Measurements from ENCODE around the gene AMBRA1. TPM values are rescaled to one million over a fixed set of nuclear protein-coding genes. Genes with fewer than 3 reads are reported as not detected.

Gene AMBRA1
- total RNA-seq, 4 donors from 2014 or later, result 20.0 to 28.9 (median 26.0) TPM

DNA sequence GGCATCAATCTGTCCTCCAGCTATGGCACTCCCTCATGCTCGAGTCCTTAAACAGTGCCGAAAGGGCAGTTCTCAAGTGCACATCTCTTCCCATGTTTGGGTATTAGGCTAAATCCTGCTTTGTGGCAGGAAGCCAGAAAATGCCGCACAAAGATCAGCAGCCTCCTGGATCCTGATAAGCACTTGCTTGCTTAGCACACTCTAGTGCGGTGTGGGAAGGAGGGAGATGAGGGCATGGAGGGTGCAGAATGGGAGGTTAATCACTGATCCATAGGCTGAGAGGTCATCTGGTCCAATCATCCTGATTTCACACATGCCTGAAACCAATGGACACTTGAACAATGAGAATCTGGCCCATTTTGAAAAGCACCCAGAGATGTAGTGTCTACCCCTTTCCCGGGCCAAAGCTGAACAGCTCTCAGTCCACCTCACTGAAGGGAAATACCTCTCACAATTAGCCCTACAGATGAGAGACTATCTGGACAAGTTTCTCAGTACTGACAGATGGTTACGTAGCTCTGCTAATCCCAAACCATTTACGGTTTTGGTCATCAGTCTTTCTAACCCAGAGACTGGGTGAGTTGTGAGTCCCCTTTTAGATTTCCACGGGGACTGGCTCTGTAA is 172.5 kb downstream of the AMBRA1 start:
- WGBS, result 90% methylated on average over 8 of the region's 8 CpGs
- Histone ChIP-seq H3K27ac (replicated peaks in 1 of 4) (no peak overlapping the region), H3K27me3 (no peaks in the 10 kb centered on the region)

GRCh38 chr11:46420513-46420912 is 173.3 kb downstream of the AMBRA1 start:
- H3K27ac ChIP-seq (replicated peaks in 1 of 4), result no peak overlapping the region

More for the DNA sequence above, 172.5 kb downstream of the AMBRA1 start:
- intact Hi-C loops (cut with DNase I), result no loop called here
- H3K4me1 ChIP-seq, result no peaks in the 10 kb centered on the region
- H3K4me3 ChIP-seq, result no peak overlapping the region
- TF ChIP-seq POLR2AphosphoS5 (IDR thresholded peaks at IDR 0.05), result no peak
- TF ChIP-seq, protein P1, sequence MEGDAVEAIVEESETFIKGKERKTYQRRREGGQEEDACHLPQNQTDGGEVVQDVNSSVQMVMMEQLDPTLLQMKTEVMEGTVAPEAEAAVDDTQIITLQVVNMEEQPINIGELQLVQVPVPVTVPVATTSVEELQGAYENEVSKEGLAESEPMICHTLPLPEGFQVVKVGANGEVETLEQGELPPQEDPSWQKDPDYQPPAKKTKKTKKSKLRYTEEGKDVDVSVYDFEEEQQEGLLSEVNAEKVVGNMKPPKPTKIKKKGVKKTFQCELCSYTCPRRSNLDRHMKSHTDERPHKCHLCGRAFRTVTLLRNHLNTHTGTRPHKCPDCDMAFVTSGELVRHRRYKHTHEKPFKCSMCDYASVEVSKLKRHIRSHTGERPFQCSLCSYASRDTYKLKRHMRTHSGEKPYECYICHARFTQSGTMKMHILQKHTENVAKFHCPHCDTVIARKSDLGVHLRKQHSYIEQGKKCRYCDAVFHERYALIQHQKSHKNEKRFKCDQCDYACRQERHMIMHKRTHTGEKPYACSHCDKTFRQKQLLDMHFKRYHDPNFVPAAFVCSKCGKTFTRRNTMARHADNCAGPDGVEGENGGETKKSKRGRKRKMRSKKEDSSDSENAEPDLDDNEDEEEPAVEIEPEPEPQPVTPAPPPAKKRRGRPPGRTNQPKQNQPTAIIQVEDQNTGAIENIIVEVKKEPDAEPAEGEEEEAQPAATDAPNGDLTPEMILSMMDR (IDR thresholded peaks at IDR 0.05), result no peak
- no peak for TF ChIP-seq POLR2A (IDR thresholded peaks at IDR 0.05; ENCODE audit: low read depth)
- TF ChIP-seq EP300 (IDR thresholded peaks at IDR 0.05), result no peak
- H3K9me3 ChIP-seq, result no peaks in the 10 kb centered on the region
- peaks cover 16 to 59% (median 40%) of the 10 kb centered on the region in 4 donors for H3K36me3 ChIP-seq
- DNase-seq (ENCODE audit: extremely low spot score), result no peak

GRCh38 chr11:46418751-46419150 is 175.1 kb downstream of the AMBRA1 start:
- intact Hi-C loops (cut with DNase I), result no loop called here
- DNase-seq (ENCODE audit: extremely low spot score), result no peak
- no peaks in the 10 kb centered on the region for H3K9me3 ChIP-seq
- H3K36me3 ChIP-seq, result peaks cover 27 to 73% (median 60%) of the 10 kb centered on the region in 4 donors
- no peak overlapping the region for H3K27ac ChIP-seq (replicated peaks in 1 of 4)
- H3K4me3 ChIP-seq, result no peak overlapping the region
- TF ChIP-seq POLR2A (IDR thresholded peaks at IDR 0.05; ENCODE audit: low read depth) (no peak), POLR2AphosphoS5 (IDR thresholded peaks at IDR 0.05) (no peak), EP300 (IDR thresholded peaks at IDR 0.05) (no peak)
- TF ChIP-seq, protein P1 (IDR thresholded peaks at IDR 0.05), result no peak
- H3K27me3 ChIP-seq, result no peaks in the 10 kb centered on the region
- no peaks in the 10 kb centered on the region for H3K4me1 ChIP-seq
- WGBS, result 95% methylated on average over 5 of the region's 5 CpGs

More at GRCh38 chr11:46420513-46420912, 173.3 kb downstream of the AMBRA1 start:
- intact Hi-C loops (cut with DNase I), result no loop called here
- Histone ChIP-seq H3K36me3 (peaks cover 16 to 62% (median 48%) of the 10 kb centered on the region in 4 donors), H3K4me3 (no peak overlapping the region), H3K27me3 (no peaks in the 10 kb centered on the region), H3K4me1 (no peaks in the 10 kb centered on the region), H3K9me3 (no peaks in the 10 kb centered on the region)
- DNase-seq (ENCODE audit: extremely low spot score), result no peak
- no peak for TF ChIP-seq POLR2AphosphoS5 (IDR thresholded peaks at IDR 0.05)
- TF ChIP-seq, protein P1 (IDR thresholded peaks at IDR 0.05), result no peak
- no peak for TF ChIP-seq POLR2A (IDR thresholded peaks at IDR 0.05; ENCODE audit: low read depth)
- no peak for TF ChIP-seq EP300 (IDR thresholded peaks at IDR 0.05)
- 100% methylated on average over 1 of the region's 1 CpG for WGBS

GRCh38 chr11:46417711-46418110 is 176.1 kb downstream of the AMBRA1 start:
- WGBS, result 90% methylated on average over 7 of the region's 7 CpGs
- Histone ChIP-seq H3K27me3 (no peaks in the 10 kb centered on the region), H3K4me1 (no peaks in the 10 kb centered on the region), H3K4me3 (no peak overlapping the region), H3K27ac (replicated peaks in 1 of 4) (no peak overlapping the region), H3K36me3 (peaks cover 27 to 81% (median 66%) of the 10 kb centered on the region in 4 donors), H3K9me3 (no peaks in the 10 kb centered on the region)
- TF ChIP-seq, protein P1 (IDR thresholded peaks at IDR 0.05), result no peak
- TF ChIP-seq EP300 (IDR thresholded peaks at IDR 0.05) (no peak), POLR2AphosphoS5 (IDR thresholded peaks at IDR 0.05) (no peak), POLR2A (IDR thresholded peaks at IDR 0.05; ENCODE audit: low read depth) (no peak)
- intact Hi-C loops (cut with DNase I), result no loop called here
- no peak for DNase-seq (ENCODE audit: extremely low spot score)
